Fibroblast of the aortic adventitia (primary cell): ENCODE results near the gene MFGE8. TPM values are rescaled to one million over a fixed set of nuclear protein-coding genes. Genes with fewer than 3 reads are reported as not detected.
A peak's percentile ranks its signal among the peaks of the same experiment; 100 is the strongest.

Source experiments
- DNase-seq: peaks from one replicate; pipeline ENCODE4 v3.0.0-alpha.2; 2010; ENCODE audit warnings: low read depth
- H3K4me3 ChIP-seq: 2 replicates; pipeline ENCODE4 v1.5.1; 2011; ENCODE audit warnings: low read depth, mild to moderate bottlenecking, control low read depth, low read length, moderate library complexity
- total RNA-seq: library from RNA; depleted of rRNA; stranded (reverse); fragments of >200 nt; gene quantifications from 2 replicates; pipeline ENCODE4 v1.2.3, GENCODE V29; 2012; ENCODE audit warnings: low replicate concordance
- TF ChIP-seq, protein P1 (sequence below): IDR thresholded peaks from 2 replicates; pipeline ENCODE4 v1.5.1; 2011; ENCODE audit warnings: mild to moderate bottlenecking, low read length, control low read depth, inconsistent platforms; ENCODE audit not compliant: insufficient read depth

MFGE8 gene
- total RNA-seq, 1 donor = 59.5 TPM

DNA sequence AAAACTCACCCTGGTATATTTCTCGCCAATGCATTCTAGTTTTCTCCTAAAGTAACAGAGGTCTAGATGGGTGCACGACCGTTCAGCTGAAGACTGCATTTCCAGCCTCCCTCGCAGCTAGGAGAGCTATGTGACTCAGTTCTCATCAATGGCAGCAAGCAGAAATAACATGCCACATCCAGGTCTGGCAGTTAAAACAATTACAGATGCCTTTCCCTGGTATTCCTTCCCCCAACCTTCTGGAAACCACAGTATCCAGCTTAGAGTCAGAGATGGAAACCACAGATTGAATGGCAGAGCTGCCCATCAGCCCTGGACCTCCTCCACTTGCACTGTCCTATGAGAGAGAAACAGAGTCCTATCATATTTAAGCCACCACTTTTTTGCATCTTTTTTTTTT is 22.7 kb downstream of the MFGE8 start:
- TF ChIP-seq, protein P1, sequence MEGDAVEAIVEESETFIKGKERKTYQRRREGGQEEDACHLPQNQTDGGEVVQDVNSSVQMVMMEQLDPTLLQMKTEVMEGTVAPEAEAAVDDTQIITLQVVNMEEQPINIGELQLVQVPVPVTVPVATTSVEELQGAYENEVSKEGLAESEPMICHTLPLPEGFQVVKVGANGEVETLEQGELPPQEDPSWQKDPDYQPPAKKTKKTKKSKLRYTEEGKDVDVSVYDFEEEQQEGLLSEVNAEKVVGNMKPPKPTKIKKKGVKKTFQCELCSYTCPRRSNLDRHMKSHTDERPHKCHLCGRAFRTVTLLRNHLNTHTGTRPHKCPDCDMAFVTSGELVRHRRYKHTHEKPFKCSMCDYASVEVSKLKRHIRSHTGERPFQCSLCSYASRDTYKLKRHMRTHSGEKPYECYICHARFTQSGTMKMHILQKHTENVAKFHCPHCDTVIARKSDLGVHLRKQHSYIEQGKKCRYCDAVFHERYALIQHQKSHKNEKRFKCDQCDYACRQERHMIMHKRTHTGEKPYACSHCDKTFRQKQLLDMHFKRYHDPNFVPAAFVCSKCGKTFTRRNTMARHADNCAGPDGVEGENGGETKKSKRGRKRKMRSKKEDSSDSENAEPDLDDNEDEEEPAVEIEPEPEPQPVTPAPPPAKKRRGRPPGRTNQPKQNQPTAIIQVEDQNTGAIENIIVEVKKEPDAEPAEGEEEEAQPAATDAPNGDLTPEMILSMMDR = no peak
- H3K4me3 ChIP-seq = no peak overlapping the region
- DNase-seq = no peak

GRCh38 chr15:88888719-88889118 is 24.5 kb downstream of the MFGE8 start:
- no peak for DNase-seq
- TF ChIP-seq, protein P1 = no peak
- no peak overlapping the region for H3K4me3 ChIP-seq

DNA sequence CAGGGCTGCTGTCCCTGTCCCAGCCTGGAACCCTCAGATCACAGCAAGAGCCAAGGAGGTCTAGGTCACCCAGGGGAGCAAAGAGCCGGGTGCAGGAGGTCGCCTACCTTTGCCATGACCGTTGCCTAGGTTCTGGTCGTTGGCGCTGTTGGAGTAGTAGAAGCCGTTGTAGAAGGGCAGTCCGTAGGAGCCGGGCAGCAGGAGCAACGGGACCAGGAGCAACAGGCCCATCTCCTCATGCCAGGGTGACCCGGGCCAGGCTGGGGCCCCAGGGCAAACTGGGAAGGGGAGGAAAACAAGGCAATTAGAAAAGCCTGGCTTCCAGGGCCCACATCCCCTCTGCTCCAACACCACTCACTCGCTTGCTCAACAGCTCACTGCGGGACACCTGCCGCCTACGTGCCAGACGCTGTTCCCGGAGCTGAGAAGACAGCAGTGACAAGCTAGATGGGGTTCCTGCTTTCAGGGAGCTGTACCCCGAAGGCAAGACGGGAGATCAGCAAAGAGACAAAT is 26.1 kb downstream of the MFGE8 start:
- H3K4me3 ChIP-seq = no peak overlapping the region
- DNase-seq = no peak
- TF ChIP-seq, protein P1 = no peak

- no peak overlapping the region for H3K4me3 ChIP-seq
- DNase-seq = peak; percentile 25
- TF ChIP-seq, protein P1 = no peak
These were observed 30.4 kb downstream of the MFGE8 start for GRCh38 chr15:88882785-88883184.

GRCh38 chr15:88881775-88882174 is 31.4 kb downstream of the MFGE8 start:
- no peak for DNase-seq
- TF ChIP-seq, protein P1 = no peak

GRCh38 chr15:88880944-88881740 is 32.0 kb downstream of the MFGE8 start:
- DNase-seq = no peak
- H3K4me3 ChIP-seq = no peak overlapping the region
- TF ChIP-seq, protein P1 = no peak

More at GRCh38 chr15:88881775-88882174, 31.4 kb downstream of the MFGE8 start:
- H3K4me3 ChIP-seq = no peak overlapping the region
